ENCODE results near the gene RBM25.

The RBM25 gene

DNA sequence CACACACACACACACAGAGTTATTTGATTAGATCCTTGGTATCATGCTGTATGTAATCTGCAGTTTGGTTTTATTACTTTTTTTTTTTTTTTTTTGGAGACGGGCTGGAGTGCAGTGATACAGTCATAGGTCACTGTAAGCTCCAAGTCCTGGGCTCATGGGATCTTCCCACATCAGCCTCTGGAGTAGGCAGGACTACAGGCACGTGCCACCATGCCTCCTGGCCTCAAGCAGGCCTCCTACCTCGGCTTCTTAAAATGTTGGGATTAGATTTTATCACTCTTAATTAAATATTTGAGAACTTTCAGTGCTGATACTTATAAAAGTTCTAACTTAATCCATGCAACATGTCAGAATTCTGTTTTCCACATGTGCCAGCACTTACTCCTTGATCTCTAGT is 46.7 kb downstream of the RBM25 start:
- Histone ChIP-seq H3K27me3 (ENCODE audit: insufficient read depth, poor library complexity, severe bottlenecking) (no peaks in the 10 kb centered on the region), H3K27ac (ENCODE audit: poor library complexity, severe bottlenecking) (no peak overlapping the region), H3K4me3 (ENCODE audit: severe bottlenecking) (no peak overlapping the region), H3K36me3 (ENCODE audit: low read depth) (peaks cover 100% of the 10 kb centered on the region), H3K9me3 (ENCODE audit: severe bottlenecking) (no peaks in the 10 kb centered on the region), H3K4me1 (ENCODE audit: insufficient read depth, poor library complexity, severe bottlenecking) (no peaks in the 10 kb centered on the region)
- ATAC-seq (ENCODE audit: low read depth): no peak
- TF ChIP-seq, protein P1, sequence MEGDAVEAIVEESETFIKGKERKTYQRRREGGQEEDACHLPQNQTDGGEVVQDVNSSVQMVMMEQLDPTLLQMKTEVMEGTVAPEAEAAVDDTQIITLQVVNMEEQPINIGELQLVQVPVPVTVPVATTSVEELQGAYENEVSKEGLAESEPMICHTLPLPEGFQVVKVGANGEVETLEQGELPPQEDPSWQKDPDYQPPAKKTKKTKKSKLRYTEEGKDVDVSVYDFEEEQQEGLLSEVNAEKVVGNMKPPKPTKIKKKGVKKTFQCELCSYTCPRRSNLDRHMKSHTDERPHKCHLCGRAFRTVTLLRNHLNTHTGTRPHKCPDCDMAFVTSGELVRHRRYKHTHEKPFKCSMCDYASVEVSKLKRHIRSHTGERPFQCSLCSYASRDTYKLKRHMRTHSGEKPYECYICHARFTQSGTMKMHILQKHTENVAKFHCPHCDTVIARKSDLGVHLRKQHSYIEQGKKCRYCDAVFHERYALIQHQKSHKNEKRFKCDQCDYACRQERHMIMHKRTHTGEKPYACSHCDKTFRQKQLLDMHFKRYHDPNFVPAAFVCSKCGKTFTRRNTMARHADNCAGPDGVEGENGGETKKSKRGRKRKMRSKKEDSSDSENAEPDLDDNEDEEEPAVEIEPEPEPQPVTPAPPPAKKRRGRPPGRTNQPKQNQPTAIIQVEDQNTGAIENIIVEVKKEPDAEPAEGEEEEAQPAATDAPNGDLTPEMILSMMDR (IDR thresholded peaks at IDR 0.05; ENCODE audit: poor library complexity, severe bottlenecking): no peak
- no peak for DNase-seq (ENCODE audit: low spot score)

DNA sequence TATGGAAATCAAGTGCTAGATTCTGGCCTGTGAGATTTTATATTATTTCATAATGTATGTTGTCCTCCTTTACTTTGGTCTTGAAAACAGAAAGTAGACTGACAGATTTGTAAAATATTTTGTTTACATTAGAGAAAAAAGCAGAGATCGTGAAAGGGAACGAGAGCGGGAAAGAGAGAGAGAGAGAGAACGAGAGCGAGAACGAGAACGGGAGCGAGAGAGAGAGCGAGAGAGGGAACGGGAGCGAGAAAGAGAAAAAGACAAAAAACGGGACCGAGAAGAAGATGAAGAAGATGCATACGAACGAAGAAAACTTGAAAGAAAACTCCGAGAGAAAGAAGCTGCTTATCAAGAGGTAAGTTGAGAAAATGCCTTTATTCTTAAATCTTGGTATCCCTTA is 47.4 kb downstream of the RBM25 start:
- no peaks in the 10 kb centered on the region for H3K9me3 ChIP-seq (ENCODE audit: severe bottlenecking)
- H3K36me3 ChIP-seq (ENCODE audit: low read depth): peaks cover 100% of the 10 kb centered on the region
- no peak for ATAC-seq (ENCODE audit: low read depth)
- TF ChIP-seq, protein P1 (IDR thresholded peaks at IDR 0.05; ENCODE audit: poor library complexity, severe bottlenecking): no peak
- H3K4me1 ChIP-seq (ENCODE audit: insufficient read depth, poor library complexity, severe bottlenecking): no peaks in the 10 kb centered on the region
- no peak overlapping the region for H3K4me3 ChIP-seq (ENCODE audit: severe bottlenecking)
- H3K27ac ChIP-seq (ENCODE audit: poor library complexity, severe bottlenecking): no peak overlapping the region
- DNase-seq (ENCODE audit: low spot score): no peak
- H3K27me3 ChIP-seq (ENCODE audit: insufficient read depth, poor library complexity, severe bottlenecking): no peaks in the 10 kb centered on the region

DNA sequence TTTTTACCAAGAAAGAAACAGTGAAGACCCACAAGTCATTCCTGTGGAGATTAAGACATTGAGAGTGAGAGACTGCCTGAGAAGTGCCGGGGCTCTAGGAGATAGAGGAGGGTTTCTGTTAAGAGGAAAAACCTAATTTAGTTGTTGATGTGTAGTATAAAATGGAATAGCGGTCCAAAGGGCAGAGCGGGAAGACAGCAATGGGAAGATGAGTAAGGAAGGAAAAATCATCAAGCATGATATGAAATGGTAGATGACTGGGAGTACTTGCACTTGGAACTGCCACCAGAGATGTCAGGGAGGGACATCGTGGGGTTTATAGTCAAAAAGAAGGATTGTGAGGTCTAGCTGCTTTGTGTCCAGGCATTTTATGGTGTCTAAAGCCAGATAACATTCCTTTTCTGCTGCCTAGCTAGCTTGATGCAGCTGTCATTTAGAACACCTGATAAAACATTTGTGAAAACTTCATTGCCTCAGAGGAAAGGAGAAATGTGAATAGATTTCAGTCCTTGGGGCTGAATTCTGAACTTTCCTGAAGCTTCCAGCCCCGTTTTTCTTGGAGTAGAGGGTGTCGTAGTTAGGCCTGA is 57.8 kb downstream of the RBM25 start:
- DNase-seq (ENCODE audit: low spot score) (no peak), ATAC-seq (ENCODE audit: low read depth) (no peak)
- Histone ChIP-seq H3K27me3 (ENCODE audit: insufficient read depth, poor library complexity, severe bottlenecking) (no peaks in the 10 kb centered on the region), H3K27ac (ENCODE audit: poor library complexity, severe bottlenecking) (no peak overlapping the region), H3K4me3 (ENCODE audit: severe bottlenecking) (no peak overlapping the region), H3K9me3 (ENCODE audit: severe bottlenecking) (no peaks in the 10 kb centered on the region), H3K4me1 (ENCODE audit: insufficient read depth, poor library complexity, severe bottlenecking) (no peaks in the 10 kb centered on the region), H3K36me3 (ENCODE audit: low read depth) (peaks cover 100% of the 10 kb centered on the region)
- TF ChIP-seq, protein P1 (IDR thresholded peaks at IDR 0.05; ENCODE audit: poor library complexity, severe bottlenecking): no peak

DNA sequence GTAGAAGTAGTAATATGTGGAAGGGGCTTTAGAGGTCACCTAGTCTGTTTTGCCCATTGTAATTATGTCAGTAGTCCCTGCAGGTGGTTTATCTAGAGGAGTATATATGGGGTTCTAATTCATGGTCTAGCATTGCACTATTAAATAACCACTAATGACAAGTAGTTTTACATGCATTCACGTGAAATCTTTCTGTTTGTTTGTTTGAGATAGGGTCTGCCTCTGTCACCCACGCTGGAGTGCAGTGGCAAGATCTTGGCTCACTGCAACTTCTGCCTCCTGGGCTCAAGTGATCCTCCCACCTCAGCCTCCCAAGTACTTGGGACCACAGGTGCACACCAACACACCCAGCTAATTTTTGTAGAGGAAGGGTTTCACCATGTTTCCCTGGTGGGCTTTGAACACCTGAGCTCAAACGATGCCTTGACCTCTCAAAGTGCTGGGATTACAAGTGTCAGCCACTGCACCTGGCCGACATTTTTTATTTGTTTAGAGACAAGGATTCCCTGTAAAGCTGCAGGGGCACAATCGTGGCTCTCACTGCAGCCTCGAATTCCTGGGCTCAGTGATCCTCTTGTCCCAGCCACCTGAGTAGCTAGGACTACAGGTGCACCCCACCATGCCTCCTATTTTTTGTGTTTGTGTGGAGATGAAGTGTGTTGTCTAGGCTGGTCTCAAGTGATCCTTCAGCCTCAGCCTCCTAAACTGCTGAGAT is 66.0 kb downstream of the RBM25 start:
- ATAC-seq (ENCODE audit: low read depth) (peak; percentile 11; the same call in 1 of the 3 replicates), DNase-seq (ENCODE audit: low spot score) (no peak)
- Histone ChIP-seq H3K27ac (ENCODE audit: poor library complexity, severe bottlenecking) (no peak overlapping the region), H3K4me3 (ENCODE audit: severe bottlenecking) (no peak overlapping the region), H3K4me1 (ENCODE audit: insufficient read depth, poor library complexity, severe bottlenecking) (no peaks in the 10 kb centered on the region), H3K9me3 (ENCODE audit: severe bottlenecking) (no peaks in the 10 kb centered on the region), H3K27me3 (ENCODE audit: insufficient read depth, poor library complexity, severe bottlenecking) (no peaks in the 10 kb centered on the region), H3K36me3 (ENCODE audit: low read depth) (peaks cover 55% of the 10 kb centered on the region)
- TF ChIP-seq, protein P1 (IDR thresholded peaks at IDR 0.05; ENCODE audit: poor library complexity, severe bottlenecking): no peak

DNA sequence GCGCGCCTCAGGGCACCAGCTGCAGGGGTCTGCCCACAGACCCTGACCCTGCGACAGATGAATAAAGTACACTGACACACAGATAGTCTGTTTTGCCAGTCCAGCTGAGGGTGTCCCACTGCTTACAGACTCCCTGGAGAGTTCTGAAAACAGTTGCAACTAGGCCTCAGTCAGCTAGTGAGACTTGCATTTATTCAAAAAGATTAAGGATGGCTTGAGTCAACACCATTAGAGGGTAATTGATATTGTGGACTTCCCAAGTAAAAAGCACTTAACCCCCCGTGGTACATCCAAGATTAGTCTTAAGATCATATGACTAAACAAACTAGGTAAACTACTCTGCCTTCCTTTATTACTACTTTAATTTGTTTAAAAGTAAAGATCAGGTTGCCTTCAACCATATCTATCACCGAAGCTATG is 66.8 kb downstream of the RBM25 start:
- Histone ChIP-seq H3K4me1 (ENCODE audit: insufficient read depth, poor library complexity, severe bottlenecking) (no peaks in the 10 kb centered on the region), H3K36me3 (ENCODE audit: low read depth) (peaks cover 47% of the 10 kb centered on the region), H3K9me3 (ENCODE audit: severe bottlenecking) (no peaks in the 10 kb centered on the region), H3K4me3 (ENCODE audit: severe bottlenecking) (no peak overlapping the region), H3K27ac (ENCODE audit: poor library complexity, severe bottlenecking) (no peak overlapping the region), H3K27me3 (ENCODE audit: insufficient read depth, poor library complexity, severe bottlenecking) (no peaks in the 10 kb centered on the region)
- DNase-seq (ENCODE audit: low spot score): no peak
- TF ChIP-seq, protein P1 (IDR thresholded peaks at IDR 0.05; ENCODE audit: poor library complexity, severe bottlenecking): no peak
- ATAC-seq (ENCODE audit: low read depth): peak; percentile 24; the same call in 1 of the 3 replicates
